T-helper 2 cell (primary cell): Measurements from ENCODE around the gene POGK.
"Not testable (repeated sequence)": the region's sequence is repeated elsewhere in the genome, so short reads cannot be mapped to it uniquely, and the experiment has no call there.

Experiments used
- DNase-seq, 5 experiments: peaks; one replicate each; pipeline versions ENCODE4 v3.0.0 to v3.0.0-alpha.2; 2012 to 2022
- total RNA-seq, 2 donors: gene quantifications; one replicate each; lab custom pipeline; 2026; lab: John Stamatoyannopoulos, UW

POGK gene, protein sequence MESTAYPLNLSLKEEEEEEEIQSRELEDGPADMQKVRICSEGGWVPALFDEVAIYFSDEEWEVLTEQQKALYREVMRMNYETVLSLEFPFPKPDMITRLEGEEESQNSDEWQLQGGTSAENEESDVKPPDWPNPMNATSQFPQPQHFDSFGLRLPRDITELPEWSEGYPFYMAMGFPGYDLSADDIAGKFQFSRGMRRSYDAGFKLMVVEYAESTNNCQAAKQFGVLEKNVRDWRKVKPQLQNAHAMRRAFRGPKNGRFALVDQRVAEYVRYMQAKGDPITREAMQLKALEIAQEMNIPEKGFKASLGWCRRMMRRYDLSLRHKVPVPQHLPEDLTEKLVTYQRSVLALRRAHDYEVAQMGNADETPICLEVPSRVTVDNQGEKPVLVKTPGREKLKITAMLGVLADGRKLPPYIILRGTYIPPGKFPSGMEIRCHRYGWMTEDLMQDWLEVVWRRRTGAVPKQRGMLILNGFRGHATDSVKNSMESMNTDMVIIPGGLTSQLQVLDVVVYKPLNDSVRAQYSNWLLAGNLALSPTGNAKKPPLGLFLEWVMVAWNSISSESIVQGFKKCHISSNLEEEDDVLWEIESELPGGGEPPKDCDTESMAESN
- total RNA-seq, result 49.3 to 67.9 reads per million in 2 donors

DNA sequence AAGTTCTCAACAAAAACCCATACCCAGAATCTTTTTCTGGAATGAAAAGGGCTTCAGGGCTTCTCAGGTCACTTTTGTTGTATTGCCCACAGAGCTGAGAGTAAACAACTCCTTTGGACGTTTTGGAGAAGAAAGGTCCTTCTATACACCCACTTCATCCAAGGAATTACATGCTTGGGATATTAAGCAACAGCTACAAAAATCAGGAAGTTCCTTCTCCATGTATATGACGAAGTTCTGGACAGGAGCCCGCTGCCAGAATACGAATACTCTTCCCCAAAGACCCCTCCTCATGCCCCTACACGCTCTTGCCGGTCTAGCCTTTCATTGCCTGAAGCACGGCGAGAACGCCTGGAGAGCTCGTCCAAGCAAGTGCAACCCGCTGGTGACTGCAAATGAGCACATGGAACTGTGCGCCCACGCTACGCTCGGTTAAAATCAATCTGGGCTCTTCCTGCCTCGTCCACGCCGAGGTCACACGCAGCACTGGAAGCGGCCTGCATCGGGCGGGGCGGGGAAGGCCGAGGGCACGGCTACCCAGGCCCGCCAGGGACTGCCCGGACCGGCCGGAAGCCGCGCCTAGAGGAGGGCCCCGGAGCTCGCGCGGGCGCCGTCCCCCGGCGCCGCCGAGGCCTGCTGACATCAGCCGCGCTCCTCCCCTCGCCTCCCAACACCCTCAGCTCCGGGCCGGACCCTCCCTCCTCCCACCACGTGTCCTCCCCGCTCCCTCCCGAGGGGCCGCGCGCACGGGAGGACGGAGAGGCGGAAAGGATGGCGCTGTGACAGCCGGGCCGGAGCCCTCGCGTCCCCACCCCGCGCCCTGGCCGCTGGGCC is at the start of gene POGK:
TSS of gene POGK (plus strand) at position 710 of the 834 bp plus-strand sequence. CDS start 1,482 bp downstream, outside the sequence.
- DNase-seq, result peak; percentile 59 to 92 (median 73)

DNA sequence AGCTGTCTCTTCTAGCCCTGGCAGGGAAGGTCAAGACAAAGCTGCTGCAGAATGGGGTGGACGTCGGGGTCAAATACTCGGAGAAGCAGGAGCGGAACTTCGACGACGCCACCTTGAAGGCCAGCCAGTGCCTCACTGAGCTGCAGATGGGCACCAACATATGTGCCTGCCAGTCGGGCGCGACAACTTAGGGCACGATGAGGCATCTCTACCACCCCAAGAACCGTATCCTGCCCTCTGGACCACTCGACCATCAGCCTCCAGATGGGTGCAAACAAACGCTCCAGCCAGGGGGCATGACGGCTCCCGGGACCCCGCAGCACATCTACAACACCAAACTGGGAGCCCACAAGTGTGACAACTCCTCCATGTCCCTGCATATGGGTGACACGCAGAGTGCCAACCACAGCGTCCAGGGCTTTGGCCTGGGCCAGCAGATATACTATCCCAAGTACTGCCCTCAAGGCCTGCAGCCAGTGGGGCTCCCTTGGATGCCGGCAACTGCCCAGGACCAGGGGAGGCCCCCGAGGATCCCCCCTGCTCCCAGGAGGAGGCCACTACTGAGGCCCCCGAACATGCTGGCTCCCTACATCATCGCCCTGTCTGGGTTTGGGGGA is 42.5 kb upstream of the POGK start:
- no peak for DNase-seq

DNA sequence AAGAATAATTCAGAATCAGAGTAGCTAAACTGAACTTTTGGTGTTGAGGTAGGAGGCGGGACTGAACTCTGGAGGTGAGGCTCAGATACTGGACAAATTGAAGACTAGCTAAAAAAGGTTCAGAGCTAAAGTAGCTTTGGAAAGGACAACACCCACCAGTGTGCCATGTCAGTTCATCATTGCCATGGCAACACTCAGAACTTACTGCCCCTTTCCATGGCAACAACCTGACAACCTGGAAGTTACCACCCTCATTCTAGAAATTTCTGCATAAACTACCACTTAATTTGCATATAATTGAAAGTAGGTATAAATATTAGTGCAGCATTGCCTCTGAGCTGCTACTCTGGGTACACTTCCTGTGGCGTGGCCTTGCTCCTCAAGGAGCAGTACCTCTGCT is 30.3 kb upstream of the POGK start:
- no peak for DNase-seq

DNA sequence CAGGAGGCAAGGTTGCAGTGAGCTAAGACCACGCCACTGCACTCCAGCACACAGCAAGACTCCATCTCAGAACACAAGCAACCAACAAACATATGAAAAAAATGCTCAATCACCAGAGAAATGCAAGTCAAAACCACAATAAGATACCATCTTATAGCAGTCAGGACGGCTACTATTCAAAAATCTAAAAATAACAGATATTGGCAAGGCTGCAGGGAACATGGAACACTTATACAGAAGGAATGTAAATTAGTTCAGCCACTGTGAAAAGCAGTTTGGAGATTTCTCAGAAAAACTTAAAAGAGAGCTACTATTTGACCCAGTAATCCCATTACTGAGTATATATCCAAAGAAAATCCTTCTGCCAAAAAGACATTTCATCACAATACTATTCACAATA is 27.6 kb upstream of the POGK start:
- no peak for DNase-seq

DNA sequence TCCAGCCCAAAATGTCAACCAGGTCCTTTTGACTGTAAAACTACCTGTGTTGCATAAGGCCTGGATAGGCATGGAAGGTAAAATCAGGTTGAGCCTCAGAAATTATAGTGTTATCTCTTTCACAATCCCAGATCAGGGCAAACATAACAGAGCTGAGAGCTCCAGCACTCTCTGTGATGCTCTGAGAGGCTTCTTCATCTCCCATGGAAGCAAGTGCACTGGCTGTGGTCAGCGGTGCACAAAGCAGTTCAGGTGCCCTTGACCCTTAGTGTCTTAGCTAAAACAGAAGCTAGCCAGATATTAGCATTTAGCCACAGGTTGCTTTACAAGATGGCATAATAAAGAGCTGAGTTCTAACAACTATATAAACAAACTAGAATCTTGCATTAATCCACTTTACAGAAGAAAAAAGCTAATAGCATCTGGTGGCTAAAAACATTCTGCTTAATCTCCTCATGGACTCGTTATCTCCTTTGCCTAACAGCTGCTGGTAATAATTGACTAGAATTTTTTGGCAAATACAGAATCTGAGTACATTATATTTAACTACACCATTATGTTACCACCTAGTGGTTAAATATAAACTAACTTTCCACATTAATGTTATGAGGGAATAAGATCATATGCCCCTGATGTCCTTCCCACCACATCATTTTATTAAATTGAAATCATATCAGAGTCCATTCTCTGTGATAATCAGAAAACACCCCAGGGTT is 25.6 kb upstream of the POGK start:
- no peak for DNase-seq

DNA sequence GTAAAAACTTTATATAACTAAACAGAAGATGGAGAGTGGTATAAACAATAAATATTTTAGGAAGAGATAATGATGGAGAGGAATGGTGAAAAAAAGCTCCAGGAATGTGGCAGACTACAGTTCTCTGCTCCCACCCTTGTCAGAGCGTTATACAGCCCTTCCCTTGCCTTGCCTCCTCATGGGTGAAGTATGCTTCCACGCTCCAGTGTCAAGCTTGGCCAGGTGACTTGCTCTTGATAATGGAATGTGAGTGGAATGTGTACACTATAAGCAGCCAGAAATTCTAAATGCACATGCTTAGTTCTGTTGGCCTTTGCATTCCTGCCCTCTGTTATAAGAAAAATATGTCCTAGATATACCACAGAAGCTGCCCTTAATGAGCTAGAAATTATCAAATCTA is 24.7 kb upstream of the POGK start:
- DNase-seq, result no peak

DNA sequence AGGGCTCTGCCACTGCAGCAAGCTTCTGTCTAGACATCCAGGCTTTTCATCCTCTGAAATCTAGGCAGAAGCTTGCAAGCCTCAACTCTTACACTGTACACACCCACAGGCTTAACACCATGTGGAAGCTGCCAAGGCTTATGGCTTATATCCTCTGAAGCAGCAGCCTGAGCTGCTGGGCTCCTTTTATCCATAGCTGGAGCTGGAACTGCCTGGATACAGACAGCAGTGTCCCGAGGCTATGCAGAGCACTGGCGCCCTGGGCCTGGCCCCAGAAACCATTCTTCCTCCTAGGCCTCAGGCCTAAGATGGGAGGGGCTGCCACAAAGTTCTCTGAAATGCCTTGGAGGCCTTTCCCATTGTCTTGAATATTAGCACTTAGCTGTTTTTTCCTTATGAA is 19.3 kb upstream of the POGK start:
- DNase-seq, result no peak

DNA sequence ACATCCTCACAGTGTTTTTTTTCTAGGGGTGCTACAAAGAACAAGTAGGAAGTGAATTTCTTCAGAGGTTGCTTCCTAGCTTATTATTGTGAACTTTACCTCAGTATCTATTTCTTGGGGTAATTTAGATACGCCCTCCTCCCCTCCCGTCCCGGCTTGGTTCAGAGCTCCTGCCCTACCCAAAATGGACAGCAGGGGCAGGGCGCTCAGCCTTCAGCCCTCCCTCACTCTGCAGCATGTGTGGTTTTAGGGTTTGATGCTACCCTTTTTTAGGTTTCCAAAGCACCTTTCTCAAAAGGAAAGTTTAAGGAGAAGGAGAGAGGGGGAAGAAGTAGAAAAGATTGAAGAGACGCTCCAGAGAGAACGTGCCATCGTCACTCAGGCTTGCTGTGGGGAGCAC is 16.9 kb upstream of the POGK start:
- DNase-seq, result no peak

DNA sequence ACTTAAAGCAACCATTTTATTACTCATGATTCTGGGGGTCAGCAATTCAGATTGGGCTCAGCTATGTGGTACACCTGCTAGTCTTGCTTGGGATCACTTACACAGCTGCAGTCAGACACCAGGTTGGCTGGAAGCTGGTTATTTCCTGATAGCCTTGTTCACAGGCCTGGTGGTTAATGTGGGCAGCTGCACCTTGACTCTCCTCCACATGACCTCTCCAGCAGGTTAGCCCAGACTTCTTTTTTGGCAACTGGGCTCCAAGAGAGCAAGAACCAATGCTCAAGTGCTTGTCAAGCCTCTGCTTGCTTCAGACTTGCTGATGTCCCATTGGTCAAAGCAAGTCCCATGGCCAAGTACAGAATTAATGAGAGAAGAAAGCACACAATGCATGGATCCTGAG is 11.8 kb upstream of the POGK start:
- no peak for DNase-seq

DNA sequence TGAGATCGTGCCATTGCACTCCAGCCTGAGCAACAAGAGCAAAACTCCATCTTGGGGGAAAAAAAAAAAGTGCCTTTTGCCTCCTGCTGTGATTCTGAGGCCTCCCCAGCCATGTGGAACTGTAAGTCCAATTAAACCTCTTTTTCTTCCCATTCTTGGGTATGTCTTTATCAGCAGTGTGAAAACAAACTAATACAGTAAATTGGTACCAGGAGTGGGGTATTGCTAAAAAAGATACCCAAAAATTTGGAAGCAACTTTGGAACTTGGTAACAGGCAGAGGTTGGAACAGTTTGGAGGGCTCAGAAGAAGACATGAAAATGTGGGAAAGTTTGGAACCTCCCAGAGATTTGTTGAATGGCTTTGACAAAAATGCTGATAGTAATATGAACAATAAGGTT is 9.5 kb upstream of the POGK start:
- DNase-seq, result not testable (repeated sequence)

DNA sequence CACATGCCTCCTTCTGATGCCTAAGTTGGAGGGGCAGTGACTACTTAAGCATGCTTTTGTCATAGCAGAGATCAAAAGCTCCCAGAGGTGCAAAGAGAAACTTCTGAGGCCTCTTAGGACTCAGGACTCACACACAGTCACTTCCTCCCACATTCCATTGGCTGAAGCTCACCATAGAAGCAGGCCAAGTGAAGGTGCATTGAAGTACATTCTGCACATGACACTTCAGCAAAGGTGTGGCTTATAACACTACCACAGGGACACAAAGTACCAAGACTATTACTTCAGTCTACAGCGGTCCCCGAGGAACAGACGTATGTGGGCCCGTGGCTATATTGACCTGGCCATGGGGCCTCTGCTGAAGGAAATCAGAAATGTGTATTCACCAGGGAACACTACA is 2.5 kb upstream of the POGK start:
- DNase-seq, result no peak

DNA sequence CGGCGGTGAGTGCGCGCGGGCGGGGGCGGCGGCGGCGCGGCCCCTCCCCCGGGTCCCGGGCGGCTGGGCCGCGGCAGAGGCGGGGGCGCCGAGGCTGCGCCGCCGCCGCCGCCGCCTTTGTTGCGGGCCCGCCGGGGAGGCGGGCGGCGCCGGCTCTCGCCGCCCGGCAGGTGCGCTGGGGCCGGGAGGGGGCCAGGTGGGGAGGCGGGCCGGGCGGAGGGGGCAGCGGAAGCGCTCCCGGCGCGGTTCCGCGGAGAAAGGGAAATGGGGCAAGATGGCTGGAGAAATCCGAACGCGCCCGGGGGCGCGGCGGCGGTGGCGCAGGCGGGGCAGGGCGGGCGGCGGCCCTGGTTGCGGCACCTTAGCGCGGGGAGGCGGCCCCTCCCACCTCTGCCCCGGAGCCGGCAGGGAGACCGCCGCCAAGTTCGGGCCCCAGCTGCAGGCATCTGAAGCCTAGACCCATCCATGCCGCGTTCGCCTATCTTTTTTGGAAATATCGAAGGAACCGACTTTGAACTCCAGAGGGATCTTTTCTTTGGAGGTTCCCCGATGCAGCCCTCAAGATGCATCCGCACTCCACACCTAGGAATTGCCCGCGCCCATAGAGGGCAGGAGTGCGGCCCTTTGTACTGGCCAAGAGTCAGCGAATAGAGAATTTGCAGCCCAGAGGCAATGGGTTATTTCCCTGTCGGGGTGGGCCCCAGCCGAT is 479 bp downstream of the POGK start:
- peak; percentile 40 to 70 (median 50) for DNase-seq

DNA sequence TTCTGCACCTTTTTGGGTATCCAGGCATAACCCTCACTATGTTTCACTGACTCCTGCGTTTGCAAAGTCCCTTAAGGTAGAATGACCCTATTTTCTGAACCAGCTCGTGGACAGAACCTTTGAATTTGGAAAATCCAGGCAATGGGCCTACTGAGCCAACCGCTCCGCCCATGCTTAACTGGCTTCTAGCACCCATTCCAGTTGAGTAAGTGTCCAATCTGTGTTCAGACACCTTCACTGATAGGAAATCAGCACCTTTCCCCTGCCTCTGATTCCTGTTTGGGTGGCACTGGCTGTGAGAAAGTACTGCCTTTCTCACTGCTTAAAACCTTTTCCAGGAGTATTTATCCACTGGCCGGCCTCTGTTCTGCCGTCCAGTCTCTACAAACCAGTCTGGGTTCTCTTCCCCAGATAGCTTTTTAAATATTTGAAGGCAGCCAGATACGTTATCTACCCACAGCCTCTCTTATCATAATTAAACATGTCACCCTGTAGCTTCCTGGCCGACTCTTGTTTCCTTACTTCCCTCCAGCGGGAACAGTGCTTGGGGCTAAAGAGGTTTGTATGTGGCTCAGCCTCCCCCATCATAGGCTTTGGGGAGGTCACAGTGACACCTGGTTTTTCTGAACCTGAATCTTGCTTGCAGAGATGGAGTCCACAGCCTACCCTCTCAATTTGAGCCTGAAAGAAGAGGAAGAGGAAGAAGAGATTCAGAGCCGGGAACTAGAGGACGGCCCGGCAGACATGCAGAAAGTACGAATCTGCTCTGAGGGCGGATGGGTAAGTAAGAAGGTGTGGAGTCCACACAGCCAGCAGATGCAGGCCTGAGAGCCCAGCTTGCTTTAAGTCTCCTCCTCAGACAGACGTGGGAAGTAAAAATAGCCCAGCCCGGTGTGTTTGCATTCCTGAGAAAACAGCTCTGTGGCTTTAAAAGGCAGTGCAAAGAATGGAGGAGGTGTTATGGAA is 1.3 kb downstream of the POGK start:
- no peak for DNase-seq

DNA sequence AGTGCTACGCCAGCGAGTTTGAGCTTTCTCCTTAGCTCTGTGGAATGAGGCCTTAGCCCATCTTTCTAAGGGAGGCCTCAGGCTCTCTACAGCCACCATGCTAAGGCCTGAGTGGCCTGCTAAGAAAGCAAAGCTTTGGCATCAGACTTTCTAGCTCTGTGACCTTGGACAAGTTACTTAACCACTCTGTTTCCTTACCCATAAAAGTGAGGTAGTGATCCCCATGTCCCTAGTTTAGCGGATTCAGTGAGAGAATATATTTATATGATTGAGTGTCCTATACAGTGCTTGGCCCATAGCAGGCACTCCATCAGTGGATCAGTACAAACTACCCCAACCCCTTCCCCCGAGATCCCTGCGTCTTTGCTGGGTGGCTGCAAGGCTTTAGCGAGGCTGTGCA is 4.0 kb downstream of the POGK start:
- DNase-seq, result no peak

DNA sequence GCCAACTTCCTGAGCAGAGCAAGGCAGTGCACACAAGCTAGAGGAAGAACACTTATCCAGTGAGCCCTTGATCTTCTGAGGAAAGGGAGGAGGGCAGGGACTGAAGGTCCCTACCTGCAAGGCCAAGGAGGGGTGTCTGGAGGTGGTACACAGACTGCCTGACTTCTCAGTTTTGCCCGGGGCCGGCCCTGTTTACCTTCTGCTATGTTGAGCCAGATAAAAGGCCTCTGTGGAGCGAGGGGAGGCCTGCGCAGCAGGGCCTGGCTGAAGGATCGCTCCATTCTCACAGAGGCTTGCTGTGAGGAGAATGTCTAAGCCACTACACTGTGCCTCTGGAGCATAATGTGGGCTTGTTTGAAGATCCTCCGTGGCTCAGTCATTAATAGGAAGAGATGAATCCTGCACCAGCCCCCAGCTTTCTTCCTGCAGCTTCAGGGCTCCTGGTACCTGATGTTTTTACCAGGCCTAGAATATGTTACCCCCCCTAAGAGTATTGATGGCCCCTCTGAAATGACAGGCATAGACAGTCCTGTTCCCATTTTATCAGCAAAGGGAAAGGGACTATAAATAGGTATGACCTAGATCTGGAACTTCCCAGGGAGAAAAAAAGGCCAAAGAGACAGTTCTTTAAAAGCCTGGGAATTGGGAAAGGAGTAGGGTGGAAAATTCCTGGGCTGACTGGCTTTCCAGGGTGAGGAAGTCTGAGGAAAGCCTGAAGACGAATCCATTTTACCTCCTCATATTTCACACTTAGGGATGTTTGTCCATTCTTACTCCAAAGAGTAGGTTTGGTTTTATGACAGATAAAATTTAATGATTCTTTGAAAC is 4.7 kb downstream of the POGK start:
- no peak for DNase-seq

DNA sequence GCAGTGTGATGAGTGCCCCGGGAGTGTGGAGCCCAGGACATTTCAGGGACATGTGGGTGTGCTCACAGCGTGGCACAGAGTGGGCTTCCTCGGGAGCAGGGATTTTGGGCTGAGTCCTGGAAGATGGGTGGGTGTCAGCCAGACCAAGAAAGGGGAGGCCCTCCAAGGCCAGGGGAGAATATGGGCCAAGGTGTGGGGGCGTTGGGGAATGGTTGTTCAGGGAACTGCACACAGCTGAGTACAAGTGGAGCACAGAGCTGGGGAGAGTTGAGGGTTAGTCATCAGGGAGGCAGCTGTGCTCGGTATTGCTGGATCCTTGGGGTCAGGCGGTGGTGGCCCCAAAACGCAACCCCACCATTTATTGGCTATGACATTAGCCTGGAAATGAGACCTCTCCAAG is 5.5 kb downstream of the POGK start:
- DNase-seq, result no peak

DNA sequence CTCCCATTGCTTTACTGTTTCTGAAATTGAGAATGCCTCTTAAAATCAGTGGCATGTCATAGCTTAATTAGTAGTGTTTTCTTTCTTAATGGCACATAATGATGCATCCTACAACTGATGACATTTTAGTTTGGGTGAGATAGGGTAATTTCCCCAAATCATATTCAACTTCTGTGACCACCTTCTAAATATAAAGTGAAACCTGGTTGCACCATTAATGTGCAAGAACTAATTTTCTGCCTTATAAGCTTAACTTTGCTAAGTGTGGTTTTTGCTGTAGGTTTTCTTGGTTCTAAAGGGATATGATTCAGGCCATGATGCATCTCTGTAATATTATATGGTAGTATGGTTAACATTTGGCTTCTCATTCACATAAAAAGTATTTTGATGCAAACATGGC is 8.9 kb downstream of the POGK start:
- no peak for DNase-seq

DNA sequence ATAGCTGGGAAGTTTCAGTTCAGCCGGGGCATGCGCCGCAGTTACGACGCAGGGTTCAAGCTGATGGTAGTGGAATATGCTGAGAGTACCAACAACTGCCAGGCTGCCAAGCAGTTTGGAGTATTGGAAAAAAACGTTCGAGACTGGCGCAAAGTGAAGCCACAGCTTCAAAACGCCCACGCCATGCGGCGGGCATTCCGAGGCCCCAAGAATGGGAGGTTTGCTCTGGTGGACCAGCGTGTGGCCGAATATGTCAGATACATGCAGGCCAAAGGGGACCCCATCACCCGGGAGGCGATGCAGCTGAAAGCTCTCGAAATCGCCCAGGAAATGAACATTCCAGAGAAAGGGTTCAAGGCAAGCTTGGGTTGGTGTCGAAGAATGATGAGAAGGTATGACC is 9.9 kb downstream of the POGK start:
- no peak for DNase-seq

DNA sequence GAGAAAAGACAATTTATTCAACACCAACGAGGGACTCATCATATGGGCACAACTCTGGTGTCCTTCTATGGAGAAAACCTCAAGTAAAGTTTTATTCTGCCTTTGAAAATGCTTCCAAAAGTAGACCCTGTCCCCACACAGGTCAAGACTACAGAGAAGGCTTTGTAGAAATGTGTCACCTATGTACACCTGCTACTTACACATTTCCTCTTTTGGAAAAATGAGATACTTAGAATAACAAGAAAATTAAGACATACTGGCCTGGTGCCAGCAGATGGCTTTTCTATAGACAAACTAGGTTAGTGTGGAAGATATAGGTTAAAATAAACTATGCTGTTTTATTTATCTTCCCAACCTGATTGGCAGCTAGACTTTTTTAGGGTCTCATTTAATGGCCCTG is 13.6 kb downstream of the POGK start:
- no peak for DNase-seq

DNA sequence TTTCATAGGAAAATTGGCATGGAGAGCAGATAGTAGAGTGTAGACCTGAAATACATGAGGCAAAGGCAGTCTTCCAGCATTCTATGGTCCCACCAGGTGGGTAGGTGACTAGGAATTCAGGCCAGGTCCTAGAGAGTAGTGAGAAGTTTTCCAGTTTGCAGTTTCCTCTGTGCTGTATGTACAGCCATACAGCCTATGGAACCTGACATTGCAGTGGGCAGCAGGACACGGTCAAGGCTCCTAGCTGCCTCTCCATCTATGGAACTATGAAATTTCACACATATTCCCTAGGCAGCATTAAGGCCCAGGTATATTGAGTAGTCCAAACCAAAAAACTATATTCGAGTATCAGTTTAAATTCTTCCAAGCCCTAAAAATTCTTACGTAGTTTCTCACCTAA is 16.3 kb downstream of the POGK start:
- DNase-seq, result no peak
